ENCODE data around the gene MYO15A. TPM values are rescaled to one million over a fixed set of nuclear protein-coding genes. Genes with fewer than 3 reads are reported as not detected.

The MYO15A gene
- total and polyA plus RNA-seq, 5 experiments from 2014 or later, result 0.13 to 2.0 (median 0.46) TPM

GRCh38 chr17:18156976-18157280 lies 48.4 kb downstream of the MYO15A start:
- POLR2A ChIA-PET, result no interaction called here
- ATAC-seq (no peak), DNase-seq (no peak)
- Mint-ChIP-seq H3K4me3 (no peak overlapping the region), H3K36me3 (no peaks in the 10 kb centered on the region), H3K4me1 (peaks cover 13 to 39% (median 25%) of the 10 kb centered on the region in 4 donors), H3K9me3 (no peaks in the 10 kb centered on the region), H3K27ac (peak overlapping the region in 3 of 10 donors; percentile 75 to 91 (median 86)), H3K27me3 (peaks cover 0 to 3% (median 0%) of the 10 kb centered on the region in 5 donors)

- DNase-seq (no peak), ATAC-seq (no peak)
- Mint-ChIP-seq H3K27me3 (peaks cover 0 to 3% (median 0%) of the 10 kb centered on the region in 5 donors), H3K4me3 (peak overlapping the region in 9 of 10 donors; percentile 26 to 92 (median 85)), H3K27ac (peak overlapping the region in 9 of 10 donors; percentile 80 to 96 (median 92)), H3K9me3 (no peaks in the 10 kb centered on the region), H3K36me3 (no peaks in the 10 kb centered on the region), H3K4me1 (peaks cover 13 to 37% (median 25%) of the 10 kb centered on the region in 4 donors)
- POLR2A ChIA-PET, result interaction anchor here (0.7 to 1.3 kb wide), 3 partner anchors 18 to 60 kb away, joined by 3 to 20 read pairs (median 3); partner anchors contain the start of gene ALKBH5
Observed at GRCh38 chr17:18157354-18157985, 48.9 kb downstream of the MYO15A start.

- Mint-ChIP-seq H3K4me1 (peaks cover 13 to 31% (median 20%) of the 10 kb centered on the region in 4 donors), H3K9me3 (no peaks in the 10 kb centered on the region), H3K27me3 (peaks cover 0 to 3% (median 0%) of the 10 kb centered on the region in 5 donors), H3K27ac (peak overlapping the region; percentile 80 to 96 (median 92)), H3K4me3 (peak overlapping the region; percentile 78 to 92 (median 86)), H3K36me3 (no peaks in the 10 kb centered on the region)
- POLR2A ChIA-PET, result interaction anchor here (0.7 to 1.3 kb wide), 3 partner anchors 18 to 60 kb away, joined by 3 to 20 read pairs (median 3); partner anchors contain the start of gene ALKBH5
- peak; percentile 79 to 91 for ATAC-seq
- peak; percentile 87 to 97 (median 92) for DNase-seq
Observed at GRCh38 chr17:18158022-18158600, 49.6 kb downstream of the MYO15A start.

- Mint-ChIP-seq H3K4me3 (peak overlapping the region in 8 of 10 donors; percentile 15 to 88 (median 69)), H3K36me3 (no peaks in the 10 kb centered on the region), H3K4me1 (peaks cover 10 to 21% (median 15%) of the 10 kb centered on the region in 4 donors), H3K27me3 (peaks cover 0 to 3% (median 0%) of the 10 kb centered on the region in 5 donors), H3K9me3 (no peaks in the 10 kb centered on the region), H3K27ac (peak overlapping the region in 3 of 10 donors; percentile 32 to 81 (median 69))
- DNase-seq (no peak), ATAC-seq (no peak)
- POLR2A ChIA-PET, result interaction anchor here (1.2 kb wide), 1 partner anchor 23 kb away, joined by 8 read pairs; the partner anchor contains the start of gene ALKBH5
Observed at GRCh38 chr17:18159551-18160120, 51.1 kb downstream of the MYO15A start.

- Mint-ChIP-seq H3K27me3 (peaks cover 0 to 3% (median 0%) of the 10 kb centered on the region in 5 donors), H3K4me3 (peak overlapping the region in 5 of 10 donors; percentile 15 to 67 (median 58)), H3K36me3 (no peaks in the 10 kb centered on the region), H3K9me3 (no peaks in the 10 kb centered on the region), H3K4me1 (peaks cover 10 to 20% (median 15%) of the 10 kb centered on the region in 4 donors), H3K27ac (peak overlapping the region in 4 of 10 donors; percentile 7 to 78 (median 65))
- DNase-seq, result no peak
- no peak for ATAC-seq
- POLR2A ChIA-PET, result interaction anchor here (1.2 kb wide), 1 partner anchor 22 kb away, joined by 8 read pairs; the partner anchor contains the start of gene ALKBH5
Observed at GRCh38 chr17:18160128-18160856, 51.7 kb downstream of the MYO15A start.

GRCh38 chr17:18161207-18162145 lies 52.9 kb downstream of the MYO15A start:
- POLR2A ChIA-PET, result no interaction called here
- ATAC-seq (no peak), DNase-seq (no peak)
- peaks cover 7 to 17% (median 12%) of the 10 kb centered on the region in 4 donors for H3K4me1 Mint-ChIP-seq
- H3K4me3 Mint-ChIP-seq, result no peak overlapping the region
- no peaks in the 10 kb centered on the region for H3K9me3 Mint-ChIP-seq
- peaks cover 0 to 3% (median 0%) of the 10 kb centered on the region in 5 donors for H3K27me3 Mint-ChIP-seq
- H3K36me3 Mint-ChIP-seq, result no peaks in the 10 kb centered on the region
- H3K27ac Mint-ChIP-seq, result peak overlapping the region in 5 of 10 donors; percentile 12 to 65 (median 47)

GRCh38 chr17:18163547-18163946 lies 55.0 kb downstream of the MYO15A start:
- Mint-ChIP-seq H3K27ac (no peak overlapping the region), H3K27me3 (peaks cover 0 to 3% (median 0%) of the 10 kb centered on the region in 5 donors), H3K4me1 (peaks cover 2 to 6% (median 4%) of the 10 kb centered on the region in 4 donors), H3K36me3 (no peaks in the 10 kb centered on the region), H3K4me3 (no peak overlapping the region), H3K9me3 (no peaks in the 10 kb centered on the region)
- POLR2A ChIA-PET, result no interaction called here
- ATAC-seq (no peak), DNase-seq (no peak)

- ATAC-seq (no peak), DNase-seq (no peak)
- Mint-ChIP-seq H3K27me3 (no peaks in the 10 kb centered on the region), H3K4me1 (no peaks in the 10 kb centered on the region), H3K27ac (peak overlapping the region in 1 of 10 donors; percentile 34), H3K36me3 (no peaks in the 10 kb centered on the region), H3K9me3 (no peaks in the 10 kb centered on the region), H3K4me3 (no peak overlapping the region)
- POLR2A ChIA-PET, result no interaction called here
Observed at GRCh38 chr17:18166894-18167293, 58.3 kb downstream of the MYO15A start.

- POLR2A ChIA-PET, result no interaction called here
- H3K4me3 Mint-ChIP-seq, result no peak overlapping the region
- no peaks in the 10 kb centered on the region for H3K9me3 Mint-ChIP-seq
- ATAC-seq, result no peak
- H3K36me3 Mint-ChIP-seq, result no peaks in the 10 kb centered on the region
- no peak overlapping the region for H3K27ac Mint-ChIP-seq
- H3K27me3 Mint-ChIP-seq, result no peaks in the 10 kb centered on the region
- H3K4me1 Mint-ChIP-seq, result no peaks in the 10 kb centered on the region
- DNase-seq, result no peak
Observed at GRCh38 chr17:18167421-18167820, 58.9 kb downstream of the MYO15A start.

GRCh38 chr17:18172531-18173278 lies 64.1 kb downstream of the MYO15A start:
- Mint-ChIP-seq H3K4me3 (no peak overlapping the region), H3K4me1 (peaks cover 0 to 5% (median under 1%) of the 10 kb centered on the region in 4 donors)
- POLR2A ChIA-PET, result interaction anchor here (0.8 kb wide), 1 partner anchor 11 kb away, joined by 3 read pairs; the partner anchor contains the start of gene ALKBH5

GRCh38 chr17:18173740-18174139 lies 65.2 kb downstream of the MYO15A start:
- DNase-seq (peak in 1 of 10 donors; percentile 52), ATAC-seq (no peak)
- no peaks in the 10 kb centered on the region for H3K36me3 Mint-ChIP-seq
- no peaks in the 10 kb centered on the region for H3K27me3 Mint-ChIP-seq
- H3K27ac Mint-ChIP-seq, result peak overlapping the region in 1 of 10 donors; percentile 74
- no peaks in the 10 kb centered on the region for H3K9me3 Mint-ChIP-seq
- H3K4me3 Mint-ChIP-seq, result no peak overlapping the region
- H3K4me1 Mint-ChIP-seq, result peaks cover 0 to 5% (median under 1%) of the 10 kb centered on the region in 4 donors
- POLR2A ChIA-PET, result no interaction called here

More at GRCh38 chr17:18172531-18173278, 64.1 kb downstream of the MYO15A start:
- DNase-seq (peak in 1 of 10 donors; percentile 51), ATAC-seq (no peak)
- Mint-ChIP-seq H3K27ac (peak overlapping the region in 1 of 10 donors; percentile 60), H3K27me3 (no peaks in the 10 kb centered on the region), H3K9me3 (no peaks in the 10 kb centered on the region), H3K36me3 (no peaks in the 10 kb centered on the region)

Data from naive thymus-derived CD8-positive, alpha-beta T cell (primary cell).